GM21737 (cell line): ENCODE data around the gene ORAI3.

Source experiments
- ATAC-seq: cut with Tn5 transposase; IDR thresholded peaks from one replicate; pipeline ENCODE4 v1.9.1; 2021; ENCODE audit warnings: mild to moderate bottlenecking, moderate library complexity; ENCODE audit not compliant: unreplicated experiment

The ORAI3 gene

GRCh38 chr16:30948667-30949649, at the start of gene ORAI3:
TSS of gene ORAI3 (plus strand) at chr16:30949068. CDS start at chr16:30949290, 222 bp downstream.
- ATAC-seq = peak; percentile 68

DNA sequence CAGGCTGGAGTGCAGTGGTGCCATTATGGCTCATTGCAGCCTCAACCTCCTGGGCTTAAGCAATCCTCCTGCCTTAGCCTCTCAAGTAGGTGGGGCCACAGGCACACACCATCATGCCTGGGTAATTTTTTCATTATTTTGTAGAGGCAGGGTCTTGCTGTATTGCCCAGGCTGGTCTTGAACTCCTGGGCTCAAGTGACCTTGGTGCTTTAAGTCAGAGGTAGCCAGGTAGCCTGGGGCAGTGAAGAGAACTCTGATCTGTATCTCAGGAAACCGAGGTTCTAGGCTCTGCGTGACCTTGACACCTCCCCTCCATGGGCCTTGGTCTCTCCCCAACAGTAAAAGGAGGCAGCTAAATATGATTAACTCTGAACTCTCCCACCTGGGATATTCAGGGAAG, 49.1 kb upstream of the ORAI3 start:
- ATAC-seq = no peak

DNA sequence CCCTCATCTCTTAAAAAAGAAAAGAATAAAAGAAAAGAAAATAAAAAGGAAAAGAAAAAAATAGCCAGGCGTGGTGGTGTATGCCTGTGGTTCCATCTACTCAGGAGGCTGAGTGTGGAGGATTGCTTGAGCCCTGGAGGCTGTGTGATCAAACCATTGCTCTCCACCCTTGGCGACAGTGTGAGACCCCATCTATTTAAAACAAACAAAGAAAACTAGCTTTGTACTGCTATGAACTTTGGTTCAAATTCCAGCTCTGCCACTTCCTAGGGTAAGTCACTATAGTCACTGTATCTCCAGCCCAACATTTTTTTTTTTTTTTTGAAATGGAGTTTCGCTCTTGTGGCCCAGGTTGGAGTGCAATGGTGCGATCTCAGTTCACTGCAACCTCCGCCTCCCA, 48.3 kb upstream of the ORAI3 start:
- no peak for ATAC-seq

DNA sequence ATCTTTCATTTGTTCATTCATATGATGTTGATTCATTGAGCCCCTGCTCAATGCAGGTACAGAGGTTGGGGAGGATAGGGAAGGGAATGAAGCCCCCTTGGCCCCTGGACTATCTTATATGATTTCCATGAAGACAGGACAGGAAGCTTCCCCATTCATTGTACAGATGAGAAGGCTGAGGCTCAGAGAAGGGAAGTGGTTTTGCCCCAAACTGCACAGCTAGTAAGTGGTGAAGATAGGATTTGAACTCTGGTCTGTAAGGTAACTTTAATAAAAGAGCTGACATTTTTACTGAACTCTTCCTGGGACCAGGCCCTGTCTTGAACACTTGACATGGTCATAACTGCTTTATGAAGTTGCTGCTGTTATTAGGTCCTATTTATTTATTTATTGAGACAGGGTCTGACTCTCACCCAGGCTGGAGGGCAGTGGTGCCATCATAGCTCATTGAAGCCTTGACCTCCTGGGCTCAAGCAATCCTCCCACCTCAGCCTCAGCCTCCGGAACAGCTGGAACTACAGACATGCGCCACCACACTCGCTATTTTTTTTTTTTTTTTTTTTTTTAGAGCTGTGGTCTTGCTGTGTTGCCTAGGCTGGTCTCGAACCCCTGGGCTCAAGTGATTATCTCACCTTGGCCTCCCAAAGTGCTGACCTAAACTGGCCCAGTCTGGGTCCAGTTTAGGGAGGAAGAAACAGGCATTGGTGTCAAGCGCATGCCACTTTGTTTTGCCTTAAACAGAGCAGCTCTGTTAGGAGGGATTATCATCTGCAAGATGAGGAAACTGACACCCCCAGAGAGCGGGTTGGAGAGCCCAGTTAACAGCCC, 47.5 kb upstream of the ORAI3 start:
- ATAC-seq = no peak

- peak; percentile 57 for ATAC-seq
Measured at GRCh38 chr16:30902029-30902972, 46.6 kb upstream of the ORAI3 start.

DNA sequence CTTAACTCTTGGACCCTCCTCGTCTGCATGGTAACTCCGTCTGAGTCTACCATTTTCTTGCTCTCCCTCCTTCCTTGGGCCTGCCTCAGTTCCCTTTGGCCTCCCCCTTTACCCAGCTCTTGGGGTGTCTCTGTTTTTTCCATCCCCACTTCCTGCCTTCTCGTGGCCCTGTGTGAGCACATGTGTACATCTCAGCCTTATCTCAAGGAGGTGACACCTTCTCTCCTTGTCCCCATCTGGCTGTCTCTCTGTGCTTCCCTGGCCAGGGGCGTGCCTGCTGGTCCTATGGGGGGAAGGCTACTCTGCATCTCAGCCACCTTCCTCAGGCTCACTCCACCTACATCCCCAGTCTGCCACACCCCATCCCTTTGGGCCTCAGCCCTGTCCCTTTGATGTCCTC, 45.9 kb upstream of the ORAI3 start:
- ATAC-seq = no peak

DNA sequence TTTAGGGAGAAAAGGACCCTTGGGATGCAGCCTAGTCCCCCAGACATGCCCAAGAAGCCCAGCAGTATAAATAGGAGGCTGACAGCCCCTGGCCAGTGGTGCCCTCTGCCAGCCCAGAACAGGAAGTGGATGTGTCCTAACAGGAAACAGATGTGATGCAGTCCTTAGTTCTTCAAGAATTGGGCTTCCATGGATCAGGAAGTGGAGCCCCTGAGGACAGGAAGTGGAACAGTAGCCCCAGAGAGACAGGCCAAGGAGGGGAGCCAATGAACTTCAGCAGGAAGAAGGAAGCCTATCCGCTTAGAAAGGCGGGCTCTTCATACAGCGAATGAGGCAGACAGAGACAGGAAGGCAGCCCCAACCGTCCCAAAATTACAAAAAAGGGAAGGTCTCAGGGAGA, 45.3 kb upstream of the ORAI3 start:
- ATAC-seq = no peak

DNA sequence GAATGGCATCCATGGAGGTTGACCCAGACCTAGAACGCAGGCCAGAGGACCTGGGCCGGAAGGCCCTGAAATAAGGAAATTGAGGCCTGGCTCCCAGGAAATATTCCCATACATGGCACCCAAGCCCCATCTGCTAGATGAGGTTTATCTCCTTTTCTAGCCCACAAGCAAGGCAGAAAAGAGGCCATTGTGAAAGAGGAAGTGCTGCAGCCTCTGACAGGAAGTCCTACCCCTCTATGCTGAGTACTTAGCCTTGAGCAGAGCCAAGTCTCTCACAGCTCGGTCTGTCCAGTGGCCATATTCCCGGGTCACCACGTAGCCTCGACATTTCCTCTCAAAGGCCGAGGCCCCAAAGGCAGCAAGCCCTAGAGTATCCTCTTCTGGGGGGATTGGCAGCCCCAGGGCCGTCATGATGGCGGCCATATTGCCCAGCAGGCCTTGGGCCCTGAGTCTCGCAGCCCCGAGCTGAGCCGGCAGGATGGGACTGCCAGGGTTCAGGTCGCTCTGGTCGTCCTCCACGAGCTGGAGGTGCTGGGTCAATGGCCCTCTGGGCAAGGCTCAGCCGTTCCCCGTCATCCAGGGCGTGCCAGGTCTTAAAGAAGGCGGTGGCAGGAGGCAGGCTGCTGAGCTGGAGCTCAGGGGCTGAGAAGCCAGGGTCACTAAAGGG, 44.6 kb upstream of the ORAI3 start:
- ATAC-seq = no peak

DNA sequence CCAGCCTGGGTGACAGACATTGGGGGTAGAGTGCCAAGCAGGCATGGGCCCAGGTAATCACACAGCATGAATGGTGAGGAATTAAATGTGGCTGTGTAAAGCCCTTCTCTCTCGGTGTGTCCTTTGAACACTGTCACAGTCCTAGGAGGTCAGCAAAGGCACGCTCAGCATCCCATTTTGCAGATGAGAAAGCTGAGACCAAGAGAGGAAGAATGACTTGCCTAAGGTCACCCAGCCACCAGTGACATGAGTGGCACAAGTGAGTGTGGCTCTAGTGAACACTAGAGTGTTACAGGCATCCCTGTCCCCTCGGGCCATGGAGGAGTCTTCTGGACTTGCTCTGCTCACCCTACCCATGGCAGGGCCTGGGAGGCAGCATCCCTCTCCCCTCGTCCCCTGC, 41.8 kb upstream of the ORAI3 start:
- ATAC-seq = no peak

- ATAC-seq = no peak
Measured at GRCh38 chr16:30910427-30911029, 38.3 kb upstream of the ORAI3 start.

- no peak for ATAC-seq
Measured at GRCh38 chr16:30912794-30913412, 36.0 kb upstream of the ORAI3 start.

DNA sequence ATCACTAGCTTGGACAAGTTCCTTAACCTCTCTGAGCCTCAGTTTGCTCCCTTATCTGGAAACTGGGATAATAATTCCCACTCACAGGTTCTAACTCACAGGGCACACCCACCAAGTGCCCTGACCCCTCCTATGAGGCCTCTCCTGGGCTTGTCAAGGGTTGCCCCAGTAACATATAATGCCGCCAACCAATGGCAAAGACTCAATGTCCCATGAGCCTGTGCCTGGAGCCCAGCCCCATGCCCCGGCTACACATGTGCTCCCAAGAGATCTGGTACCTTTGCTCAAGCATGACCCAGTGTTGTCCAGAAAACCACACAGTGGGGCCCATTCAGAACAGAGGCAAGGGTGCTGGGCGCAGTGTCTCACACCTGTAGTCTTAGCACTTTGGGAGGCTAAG, 34.0 kb upstream of the ORAI3 start:
- no peak for ATAC-seq

GRCh38 chr16:30918614-30919013, 30.3 kb upstream of the ORAI3 start:
- no peak for ATAC-seq

DNA sequence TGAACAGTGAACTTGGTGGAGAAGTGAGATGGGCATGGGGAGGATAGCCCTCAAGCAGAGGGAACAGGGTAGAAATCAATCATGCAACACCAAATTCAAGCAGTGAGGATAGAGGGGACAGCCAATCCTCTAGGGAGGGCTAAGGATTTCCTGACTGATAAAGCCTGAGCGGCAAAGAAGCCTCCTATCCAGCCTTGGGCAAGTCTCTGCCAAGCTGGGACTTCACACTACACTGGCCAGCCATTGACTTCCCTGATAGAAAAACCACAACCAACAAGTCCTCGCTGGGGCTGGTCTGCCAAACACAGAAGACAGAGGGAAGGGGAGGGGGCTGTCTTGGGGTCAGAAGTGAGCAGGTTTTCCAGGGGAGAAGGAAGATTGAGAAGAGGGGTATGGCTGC, 28.0 kb upstream of the ORAI3 start:
- no peak for ATAC-seq

DNA sequence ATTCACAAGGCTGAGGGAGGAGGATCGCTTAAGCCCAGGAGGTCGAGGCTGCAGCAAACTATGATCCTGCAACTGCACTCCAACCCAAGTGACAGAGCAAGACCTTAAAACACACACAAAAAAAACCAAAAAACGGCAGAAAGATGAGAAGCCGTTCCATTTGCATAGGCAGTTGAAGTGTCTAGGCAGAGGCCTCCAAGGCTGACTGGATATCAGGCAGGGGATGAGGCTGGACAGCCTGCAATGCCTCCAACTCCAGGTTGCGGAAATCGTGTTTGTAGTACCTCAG, 27.5 kb upstream of the ORAI3 start:
- ATAC-seq = no peak

DNA sequence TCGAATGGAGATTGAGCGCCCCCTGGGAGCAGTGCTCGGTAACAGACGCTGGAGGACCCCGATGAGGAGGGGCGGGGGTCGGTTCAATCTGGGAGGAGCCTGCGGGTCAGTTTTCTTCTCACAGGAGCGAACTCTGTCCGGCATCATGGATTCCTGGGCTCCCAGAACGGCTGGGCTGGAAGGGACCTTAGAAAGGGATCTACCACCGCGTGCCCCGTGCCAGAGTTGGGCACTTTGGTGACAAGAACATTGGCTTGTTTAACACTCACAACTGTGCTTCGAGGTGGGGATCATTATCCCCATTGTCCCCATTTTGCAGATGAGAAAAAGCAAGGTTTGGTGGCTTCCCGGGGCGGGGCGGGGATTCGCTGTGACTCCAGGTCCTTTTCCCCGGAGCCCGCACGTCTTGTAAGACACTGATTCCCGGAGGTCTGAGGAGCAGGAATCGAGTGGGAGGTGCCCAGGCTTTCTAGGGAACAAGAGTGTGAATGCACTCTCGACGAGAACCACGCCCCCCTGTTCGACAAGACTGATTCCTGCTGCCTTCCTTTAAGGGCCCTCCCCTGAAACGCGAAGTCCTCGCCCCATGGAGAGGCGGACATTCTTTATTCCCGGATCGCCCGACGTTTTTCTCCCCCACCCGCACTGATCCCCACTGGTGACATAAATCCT, 27.0 kb upstream of the ORAI3 start:
- no peak for ATAC-seq

GRCh38 chr16:30922420-30922959, 26.4 kb upstream of the ORAI3 start:
- ATAC-seq = peak; percentile 69

- ATAC-seq = peak; percentile 61
Measured at GRCh38 chr16:30922960-30923535, 25.8 kb upstream of the ORAI3 start.
